ENCODE data around the gene ACOT8. TPM values are rescaled to one million over a fixed set of nuclear protein-coding genes. Genes with fewer than 3 reads are reported as not detected.
"Not testable (repeated sequence)": the region's sequence is repeated elsewhere in the genome, so short reads cannot be mapped to it uniquely, and the experiment has no call there.

ACOT8 gene
- total RNA-seq, result 14.2 to 22.8 TPM (median 15.9 TPM) in 3 replicates
- long read RNA-seq, transcript ACOT8-201 (6 exons, 1,168 nt), result major isoform, 13 of 25 reads
- long read RNA-seq, partial matches to known transcripts, result 6 of 25 reads
- long read RNA-seq, other reads (novel, unspliced or antisense), result 3 of 25 reads

DNA sequence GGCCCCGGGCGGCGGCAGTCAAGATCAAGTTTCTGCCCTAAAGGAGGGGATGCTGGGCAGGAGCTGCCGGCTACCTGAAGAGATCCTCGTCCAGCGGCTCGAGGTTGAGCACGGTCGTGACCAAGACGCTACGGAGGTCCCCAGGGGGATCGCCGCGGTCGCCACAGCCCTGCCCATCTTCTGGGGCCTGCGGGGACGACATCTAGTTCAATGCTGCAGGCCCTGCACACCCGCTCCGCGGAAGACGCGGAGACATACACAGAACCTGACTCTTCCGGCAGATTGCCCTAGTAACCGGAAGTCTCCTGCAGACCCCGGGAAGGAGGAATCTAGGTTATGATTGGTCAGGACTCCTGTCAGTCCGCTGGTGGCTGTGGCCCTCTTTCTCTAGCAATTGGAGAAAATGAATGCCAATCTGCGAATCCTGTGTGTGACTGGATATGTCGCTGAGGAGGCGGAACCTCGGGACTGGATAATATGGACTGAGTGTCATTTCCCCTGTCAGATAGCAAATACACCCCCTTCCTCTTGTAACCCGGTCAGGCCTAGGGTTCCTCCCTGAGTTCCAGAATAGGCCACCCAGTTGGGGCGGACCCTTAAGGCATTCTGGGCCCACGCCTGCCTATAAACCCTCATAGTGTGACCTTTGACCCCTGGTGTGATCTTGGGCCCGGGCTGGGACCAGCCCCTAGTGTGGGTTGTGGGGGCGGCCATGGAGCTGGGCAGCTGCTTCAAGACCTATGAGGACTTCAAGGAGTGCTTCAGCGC, at the start of gene ACOT8, which contains the start of gene ZSWIM3:
Gene ACOT8, minus strand, starts transcription at position 279 of the 768 bp plus-strand sequence. Its CDS starts 77 bp downstream, at position 202.
Gene ZSWIM3, plus strand, starts transcription at position 501 of the 768 bp plus-strand sequence. Its CDS starts 212 bp downstream, at position 713.
- Mint-ChIP-seq H3K27me3 (ENCODE audit: low read depth) (no peaks in the 10 kb centered on the region), H3K4me1 (ENCODE audit: low read depth) (peaks cover 45% of the 10 kb centered on the region), H3K27ac (ENCODE audit: unreplicated experiment) (peak within 1 kb of the TSS; percentile 89), H3K4me3 (ENCODE audit: unreplicated experiment) (peak within 1 kb of the TSS; percentile 91), H3K36me3 (ENCODE audit: low read depth) (peaks cover 3% of the 10 kb centered on the region), H3K9me3 (ENCODE audit: low read depth) (no peaks in the 10 kb centered on the region)
- no peak for TF ChIP-seq CTCF (IDR thresholded peaks at IDR 0.05)
- no peak for DNase-seq (ENCODE audit: low spot score)

DNA sequence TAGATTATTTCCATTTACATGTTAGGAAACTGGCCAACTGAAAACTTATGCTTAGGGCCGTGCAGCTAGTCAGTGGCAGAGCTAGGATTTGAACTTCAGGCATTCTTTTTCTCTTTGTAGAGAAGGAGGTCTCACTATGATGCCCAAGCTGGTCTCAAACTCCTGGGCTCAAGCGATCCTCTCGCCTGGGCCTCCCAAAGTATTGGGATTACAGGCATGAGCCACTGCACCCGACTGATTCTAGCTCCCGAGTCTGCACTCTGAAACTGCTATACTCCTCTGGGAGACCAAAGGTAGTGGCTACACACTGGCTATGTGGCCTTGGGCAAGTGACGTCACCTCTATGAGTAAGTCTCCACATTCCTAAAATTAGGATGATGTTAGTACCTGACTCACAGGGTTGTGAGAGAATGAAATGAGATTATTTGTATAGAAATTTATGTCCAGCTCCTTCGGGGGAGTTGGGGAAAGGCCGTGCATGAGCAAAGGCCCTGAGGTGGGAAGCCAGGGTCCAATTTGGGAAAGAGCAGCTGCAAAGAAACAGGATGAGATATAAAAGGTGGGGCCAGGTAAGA, 48.4 kb upstream of the ACOT8 start:
- Mint-ChIP-seq H3K36me3 (ENCODE audit: low read depth) (peaks cover 6% of the 10 kb centered on the region), H3K27ac (ENCODE audit: unreplicated experiment) (no peak overlapping the region), H3K4me1 (ENCODE audit: low read depth) (peaks cover 9% of the 10 kb centered on the region), H3K9me3 (ENCODE audit: low read depth) (no peaks in the 10 kb centered on the region), H3K27me3 (ENCODE audit: low read depth) (no peaks in the 10 kb centered on the region), H3K4me3 (ENCODE audit: unreplicated experiment) (no peak overlapping the region)
- DNase-seq (ENCODE audit: low spot score), result no peak
- TF ChIP-seq CTCF (IDR thresholded peaks at IDR 0.05), result no peak

GRCh38 chr20:45904583-45905504, 47.7 kb upstream of the ACOT8 start:
- Mint-ChIP-seq H3K27ac (ENCODE audit: unreplicated experiment) (no peak overlapping the region), H3K9me3 (ENCODE audit: low read depth) (no peaks in the 10 kb centered on the region), H3K36me3 (ENCODE audit: low read depth) (peaks cover 6% of the 10 kb centered on the region), H3K27me3 (ENCODE audit: low read depth) (no peaks in the 10 kb centered on the region), H3K4me3 (ENCODE audit: unreplicated experiment) (no peak overlapping the region), H3K4me1 (ENCODE audit: low read depth) (peaks cover 4% of the 10 kb centered on the region)
- no peak for TF ChIP-seq CTCF (IDR thresholded peaks at IDR 0.05)
- no peak for DNase-seq (ENCODE audit: low spot score)

DNA sequence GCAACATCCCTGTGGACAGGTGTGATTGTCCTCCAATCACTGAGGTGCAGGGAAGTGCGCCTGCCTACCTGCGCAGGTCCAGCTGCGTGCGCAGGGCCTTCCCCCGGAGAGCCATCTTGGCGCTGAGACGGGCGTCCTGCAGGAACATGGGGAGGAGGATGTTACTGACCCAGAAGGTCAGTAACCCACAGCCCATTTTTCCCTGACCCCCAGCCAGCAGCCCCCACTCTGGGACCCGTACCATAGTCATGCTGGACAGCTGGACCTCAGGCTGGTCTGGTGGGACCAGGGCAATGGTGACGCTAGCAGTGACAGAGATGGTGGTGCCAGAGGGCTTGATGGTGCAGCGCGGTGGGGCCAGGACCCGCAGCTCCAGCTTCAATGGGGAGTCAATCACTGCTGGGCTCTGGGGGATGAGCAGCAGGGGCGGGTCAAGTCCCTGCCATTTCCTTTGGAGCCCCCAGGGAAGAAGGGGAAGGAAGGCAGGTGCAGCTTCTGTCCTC, 45.1 kb upstream of the ACOT8 start:
- no peaks in the 10 kb centered on the region for H3K4me1 Mint-ChIP-seq (ENCODE audit: low read depth)
- TF ChIP-seq CTCF (IDR thresholded peaks at IDR 0.05), result no peak
- H3K27me3 Mint-ChIP-seq (ENCODE audit: low read depth), result no peaks in the 10 kb centered on the region
- DNase-seq (ENCODE audit: low spot score), result no peak
- H3K36me3 Mint-ChIP-seq (ENCODE audit: low read depth), result peaks cover 9% of the 10 kb centered on the region
- no peak overlapping the region for H3K4me3 Mint-ChIP-seq (ENCODE audit: unreplicated experiment)
- no peaks in the 10 kb centered on the region for H3K9me3 Mint-ChIP-seq (ENCODE audit: low read depth)
- H3K27ac Mint-ChIP-seq (ENCODE audit: unreplicated experiment), result no peak overlapping the region

- H3K27me3 Mint-ChIP-seq (ENCODE audit: low read depth); H3K4me3 Mint-ChIP-seq (ENCODE audit: unreplicated experiment); H3K27ac Mint-ChIP-seq (ENCODE audit: unreplicated experiment); H3K4me1 Mint-ChIP-seq (ENCODE audit: low read depth); H3K9me3 Mint-ChIP-seq (ENCODE audit: low read depth); DNase-seq (ENCODE audit: low spot score): not testable (repeated sequence)
- peaks cover 12% of the 10 kb centered on the region for H3K36me3 Mint-ChIP-seq (ENCODE audit: low read depth)
Measured at GRCh38 chr20:45901332-45901731, 44.1 kb upstream of the ACOT8 start.

Data from chondrocyte (in vitro differentiated cells).